BJ (cell line): ENCODE results near the gene RBM8A. TPM values are rescaled to one million over a fixed set of nuclear protein-coding genes. Genes with fewer than 3 reads are reported as not detected.

Source experiments
- CTCF ChIA-PET: fragments of 350-600 bp; formaldehyde crosslinking; extraction: SDS; loops from one replicate; lab custom pipeline; 2021; ENCODE audit warnings: antibody characterized with exemption, inconsistent platforms; lab: Yijun Ruan, JAX
- POLR2A ChIA-PET: fragments of 300-600 bp; sonication (Branson Sonifier 250); formaldehyde crosslinking; extraction: SDS; loops from one replicate; lab custom pipeline; 2021; ENCODE audit warnings: antibody characterized with exemption; lab: Charles Lee
- DNase-seq: peaks from one replicate; pipeline ENCODE4 v3.0.0-alpha.2; 2011; ENCODE audit warnings: low read depth
- H3K27me3 ChIP-seq: 2 replicates; pipeline ENCODE4 v1.6.0; 2011; ENCODE audit warnings: low read length; ENCODE audit not compliant: control insufficient read depth, insufficient read depth
- H3K36me3 ChIP-seq: 2 replicates; pipeline ENCODE4 v1.5.1; 2011; ENCODE audit warnings: low read length; ENCODE audit not compliant: control insufficient read depth, insufficient read depth
- H3K4me3 ChIP-seq: 2 replicates; pipeline ENCODE4 v1.5.1; 2011; ENCODE audit warnings: low read depth, mild to moderate bottlenecking, control low read depth, low read length
- polyA plus RNA-seq: library from polyadenylated mRNA; depleted of rRNA; stranded (reverse); fragments of >200 nt; gene quantifications from 2 replicates; pipeline ENCODE4 v1.2.3, GENCODE V29; 2011
- TF ChIP-seq, protein P1 (sequence below): IDR thresholded peaks from 2 replicates; pipeline ENCODE4 v1.5.1; 2011; ENCODE audit warnings: low read depth, mild to moderate bottlenecking, control low read depth, inconsistent platforms, low read length, moderate library complexity; ENCODE audit not compliant: insufficient read depth

The RBM8A gene
- polyA plus RNA-seq, 1 experiment = 71.2 TPM

DNA sequence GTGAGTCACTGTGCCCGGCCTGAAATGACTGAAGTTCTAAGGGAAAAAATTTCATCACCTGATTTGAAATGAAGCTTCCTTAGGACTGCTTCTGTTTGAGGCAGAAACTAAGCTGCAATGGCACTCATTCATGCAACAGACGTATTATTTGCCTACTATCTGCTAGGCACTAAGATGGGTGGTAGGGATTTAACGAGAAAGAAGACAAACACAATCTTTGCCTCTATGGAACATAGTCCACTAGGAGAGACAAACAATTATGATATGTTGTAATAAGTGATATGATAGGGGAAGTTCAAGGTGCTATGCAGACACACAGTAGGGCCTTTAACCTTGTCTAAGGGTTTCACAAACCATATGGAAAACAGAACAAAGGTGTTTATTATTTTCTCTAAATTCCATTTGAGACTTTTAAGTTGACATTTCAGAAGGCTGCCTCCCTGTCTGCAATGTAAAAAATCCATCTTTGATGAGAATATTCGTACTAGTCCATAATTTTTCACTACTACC, 19.2 kb upstream of the RBM8A start:
- no peak for DNase-seq
- peaks cover 2% of the 10 kb centered on the region for H3K36me3 ChIP-seq
- TF ChIP-seq, protein P1, sequence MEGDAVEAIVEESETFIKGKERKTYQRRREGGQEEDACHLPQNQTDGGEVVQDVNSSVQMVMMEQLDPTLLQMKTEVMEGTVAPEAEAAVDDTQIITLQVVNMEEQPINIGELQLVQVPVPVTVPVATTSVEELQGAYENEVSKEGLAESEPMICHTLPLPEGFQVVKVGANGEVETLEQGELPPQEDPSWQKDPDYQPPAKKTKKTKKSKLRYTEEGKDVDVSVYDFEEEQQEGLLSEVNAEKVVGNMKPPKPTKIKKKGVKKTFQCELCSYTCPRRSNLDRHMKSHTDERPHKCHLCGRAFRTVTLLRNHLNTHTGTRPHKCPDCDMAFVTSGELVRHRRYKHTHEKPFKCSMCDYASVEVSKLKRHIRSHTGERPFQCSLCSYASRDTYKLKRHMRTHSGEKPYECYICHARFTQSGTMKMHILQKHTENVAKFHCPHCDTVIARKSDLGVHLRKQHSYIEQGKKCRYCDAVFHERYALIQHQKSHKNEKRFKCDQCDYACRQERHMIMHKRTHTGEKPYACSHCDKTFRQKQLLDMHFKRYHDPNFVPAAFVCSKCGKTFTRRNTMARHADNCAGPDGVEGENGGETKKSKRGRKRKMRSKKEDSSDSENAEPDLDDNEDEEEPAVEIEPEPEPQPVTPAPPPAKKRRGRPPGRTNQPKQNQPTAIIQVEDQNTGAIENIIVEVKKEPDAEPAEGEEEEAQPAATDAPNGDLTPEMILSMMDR = no peak
- H3K27me3 ChIP-seq = no peaks in the 10 kb centered on the region
- H3K4me3 ChIP-seq = no peak overlapping the region
- ChIA-PET POLR2A (no interaction called here), CTCF (interaction anchor here (0.8 to 1.0 kb wide), 2 partner anchors 13 to 19 kb away, joined by 3 read pairs; partner anchors contain the start of gene RBM8A)

DNA sequence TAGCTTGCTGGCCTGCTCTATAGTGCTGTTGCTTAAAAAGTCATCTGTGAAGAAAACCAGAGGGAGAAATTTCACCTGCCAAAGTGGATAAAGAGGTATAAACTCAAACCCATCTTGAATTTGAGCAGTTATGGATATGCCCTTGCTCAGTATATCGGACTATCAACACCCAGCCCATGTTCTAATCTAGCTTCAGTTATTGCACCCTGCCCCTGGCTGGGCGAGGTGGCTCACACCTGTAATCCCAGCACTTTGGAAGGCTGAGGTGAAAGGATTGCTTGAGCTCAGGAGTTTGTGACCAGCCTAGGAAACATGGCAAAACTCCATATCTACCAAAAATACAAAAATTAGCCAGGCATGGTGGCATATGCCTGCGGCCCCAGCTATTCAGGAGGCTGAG, 17.2 kb upstream of the RBM8A start:
- no peak for DNase-seq
- ChIA-PET CTCF (interaction anchor here (0.5 kb wide), 1 partner anchor 92 kb away, joined by 3 read pairs; no protein-coding TSS in a partner anchor), POLR2A (no interaction called here)
- no peak overlapping the region for H3K4me3 ChIP-seq
- no peaks in the 10 kb centered on the region for H3K27me3 ChIP-seq
- H3K36me3 ChIP-seq = peaks cover 2% of the 10 kb centered on the region
- TF ChIP-seq, protein P1 = no peak

DNA sequence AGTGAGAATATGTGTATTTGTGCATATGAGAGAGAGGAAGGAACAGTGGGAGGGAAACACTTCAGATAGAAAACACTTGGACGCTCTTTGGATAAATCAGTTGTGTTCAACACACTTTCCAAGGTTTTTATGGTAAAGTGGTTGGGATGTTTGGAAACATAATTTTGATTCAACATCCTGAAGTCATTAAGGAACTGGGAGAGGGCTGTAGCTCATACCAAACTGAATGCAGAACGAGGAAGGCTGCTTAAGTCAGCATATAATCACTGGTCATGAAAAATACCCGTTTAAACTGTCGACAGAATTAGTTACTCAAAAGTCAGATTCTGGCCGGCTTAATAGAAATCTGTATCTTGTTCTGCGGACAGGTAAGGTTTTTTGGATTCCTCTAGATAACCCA, 15.6 kb upstream of the RBM8A start:
- H3K4me3 ChIP-seq = no peak overlapping the region
- H3K36me3 ChIP-seq = peaks cover 2% of the 10 kb centered on the region
- H3K27me3 ChIP-seq = no peaks in the 10 kb centered on the region
- ChIA-PET CTCF (interaction anchor here (1.2 to 1.4 kb wide), 4 partner anchors 9 to 96 kb away, joined by 3 to 6 read pairs (median 3); partner anchors contain the start of gene RBM8A), POLR2A (interaction anchor here (1.0 kb wide), 1 partner anchor 20 kb away, joined by 3 read pairs; no protein-coding TSS in a partner anchor)
- TF ChIP-seq, protein P1 = no peak
- no peak for DNase-seq

DNA sequence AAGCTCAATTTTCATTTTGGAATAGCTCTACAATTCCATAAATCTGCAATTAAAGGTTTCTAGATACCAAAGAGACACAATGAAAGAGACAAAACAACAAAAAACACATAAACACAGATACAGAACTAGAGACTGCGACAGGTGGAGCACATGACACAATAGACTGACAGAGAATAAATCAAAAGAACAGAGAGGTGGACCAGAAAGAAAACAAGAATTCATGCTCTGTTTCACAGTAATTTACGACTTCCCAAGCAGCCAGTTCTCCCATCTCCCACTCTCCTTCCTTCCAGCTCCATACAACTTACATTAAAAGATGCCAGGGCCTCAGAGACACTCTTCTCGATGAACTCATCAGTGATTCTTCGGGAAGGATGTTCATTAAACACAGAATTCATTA, 15.1 kb upstream of the RBM8A start:
- ChIA-PET POLR2A (interaction anchor here (1.0 kb wide), 1 partner anchor 20 kb away, joined by 3 read pairs; no protein-coding TSS in a partner anchor), CTCF (interaction anchor here (1.2 to 1.4 kb wide), 4 partner anchors 9 to 96 kb away, joined by 3 to 6 read pairs (median 3); partner anchors contain the start of gene RBM8A)

DNA sequence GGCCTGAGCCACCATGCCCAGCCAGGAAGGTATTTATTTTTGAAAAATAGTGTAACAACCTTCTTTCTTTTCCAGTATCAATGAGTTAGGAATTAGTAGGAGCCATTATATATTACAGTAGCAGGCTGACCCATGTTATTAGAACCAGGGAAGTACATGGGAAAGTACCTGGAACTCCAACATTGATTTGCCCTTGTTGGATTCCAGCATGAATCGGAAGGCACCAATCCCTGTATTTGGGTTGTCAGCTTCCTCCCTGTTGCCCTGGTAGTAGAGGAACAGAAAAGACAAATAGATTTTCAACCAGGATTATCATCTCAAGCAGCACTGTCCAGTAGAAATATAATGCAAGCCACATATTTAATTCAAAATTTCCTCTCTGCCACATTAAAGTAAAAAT, 10.2 kb upstream of the RBM8A start:
- TF ChIP-seq, protein P1 = no peak
- Histone ChIP-seq H3K4me3 (no peak overlapping the region), H3K36me3 (no peaks in the 10 kb centered on the region), H3K27me3 (no peaks in the 10 kb centered on the region)
- no peak for DNase-seq
- ChIA-PET CTCF (no interaction called here), POLR2A (no interaction called here)

More for the DNA sequence above, 15.1 kb upstream of the RBM8A start:
- DNase-seq = no peak
- Histone ChIP-seq H3K4me3 (no peak overlapping the region), H3K36me3 (peaks cover 1% of the 10 kb centered on the region), H3K27me3 (no peaks in the 10 kb centered on the region)
- TF ChIP-seq, protein P1 = no peak
